Mesenchymal stem cell (in vitro differentiated cells and primary cell): ENCODE data around the gene CLDND2.

Experiments used
- DNase-seq: peaks from one replicate; pipeline ENCODE4 v3.0.0-alpha.2; 2013
- H2AFZ ChIP-seq: one replicate; pipeline ENCODE4 v1.6.1; 2013; ENCODE audit warnings: low read depth, mild to moderate bottlenecking, control low read depth, inconsistent platforms, low read length, moderate library complexity
- H2AK5ac ChIP-seq: 2 replicates; pipeline ENCODE4 v1.6.1; 2013; ENCODE audit warnings: low read length, moderate library complexity, mild to moderate bottlenecking, inconsistent platforms; ENCODE audit not compliant: severe bottlenecking
- H2BK120ac ChIP-seq: one replicate; pipeline ENCODE4 v1.6.1; 2013; ENCODE audit warnings: low read depth, mild to moderate bottlenecking, inconsistent platforms, low read length, moderate library complexity
- H2BK12ac ChIP-seq, 2 experiments: one replicate each; pipeline ENCODE4 v1.6.1; 2013; ENCODE audit warnings: inconsistent platforms in 2 of 2, low read length in 2 of 2, mild to moderate bottlenecking in 2 of 2, moderate library complexity in 2 of 2, control low read depth in 1 of 2
- H2BK15ac ChIP-seq: one replicate; pipeline ENCODE4 v1.6.1; 2013; ENCODE audit warnings: mild to moderate bottlenecking, low read depth, inconsistent platforms; ENCODE audit not compliant: poor library complexity, severe bottlenecking
- H2BK5ac ChIP-seq: 2 replicates; pipeline ENCODE4 v1.6.1; 2013; ENCODE audit warnings: low read depth, mild to moderate bottlenecking, low read length, control low read depth, inconsistent platforms; ENCODE audit not compliant: poor library complexity, severe bottlenecking
- H3K14ac ChIP-seq, 2 experiments: one replicate each; pipeline ENCODE4 v1.6.1; 2013; ENCODE audit warnings: inconsistent platforms in 2 of 2, low read length in 2 of 2, control low read depth in 1 of 2, mild to moderate bottlenecking in 1 of 2, moderate library complexity in 1 of 2
- H3K18ac ChIP-seq, 2 experiments: one replicate each; pipeline ENCODE4 v1.6.1; 2013; ENCODE audit warnings: inconsistent platforms in 2 of 2, low read length in 2 of 2, control low read depth in 1 of 2, low read depth in 1 of 2, mild to moderate bottlenecking in 1 of 2
- H3K23ac ChIP-seq, 2 experiments: one replicate each; pipeline ENCODE4 v1.6.1; 2013; ENCODE audit warnings: inconsistent platforms in 2 of 2, low read length in 2 of 2, mild to moderate bottlenecking in 2 of 2, moderate library complexity in 2 of 2, control low read depth in 1 of 2
- H3K27ac ChIP-seq: 2 replicates; pipeline ENCODE4 v1.5.1; 2013; ENCODE audit warnings: mild to moderate bottlenecking, moderate library complexity, low read length, control low read depth, inconsistent platforms; ENCODE audit not compliant: poor library complexity, severe bottlenecking
- H3K27me3 ChIP-seq, 2 experiments: 2 replicates each; pipeline versions ENCODE4 v1.6.1 to v1.7.0; 2013; ENCODE audit warnings: low read length in 2 of 2, mild to moderate bottlenecking in 2 of 2, moderate library complexity in 2 of 2, control low read depth in 1 of 2, inconsistent platforms in 1 of 2; ENCODE audit not compliant: control insufficient read depth in 1 of 2, insufficient read depth in 1 of 2
- H3K36me3 ChIP-seq, 2 experiments: 2 replicates each; pipeline versions ENCODE4 v1.6.1 to v1.7.0; 2013; ENCODE audit warnings: low read length in 2 of 2, control low read depth in 1 of 2, inconsistent platforms in 1 of 2, low read depth in 1 of 2, mild to moderate bottlenecking in 1 of 2; ENCODE audit not compliant: insufficient read depth in 2 of 2, control insufficient read depth in 1 of 2
- H3K4ac ChIP-seq, 2 experiments: one replicate each; pipeline ENCODE4 v1.6.1; 2013; ENCODE audit warnings: inconsistent platforms in 2 of 2, low read length in 2 of 2, mild to moderate bottlenecking in 2 of 2, moderate library complexity in 2 of 2, control low read depth in 1 of 2, low read depth in 1 of 2
- H3K4me1 ChIP-seq: 2 replicates; pipeline ENCODE4 v1.6.1; 2013; ENCODE audit warnings: low read depth, low read length, control low read depth; ENCODE audit not compliant: control insufficient read depth, insufficient read depth
- H3K4me2 ChIP-seq: 2 replicates; pipeline ENCODE4 v1.6.1; 2013; ENCODE audit warnings: low read length, mild to moderate bottlenecking, inconsistent platforms; ENCODE audit not compliant: poor library complexity, severe bottlenecking
- H3K4me3 ChIP-seq, 2 experiments: 2 replicates each; pipeline versions ENCODE4 v1.5.1 to v1.7.0; 2013; ENCODE audit warnings: low read length in 2 of 2, mild to moderate bottlenecking in 2 of 2, control low read depth in 1 of 2, low read depth in 1 of 2; ENCODE audit not compliant: insufficient read depth in 1 of 2
- H3K79me1 ChIP-seq: replicated peaks from 2 replicates; pipeline ENCODE4 v1.6.1; 2013; ENCODE audit warnings: mild to moderate bottlenecking, control low read depth, low read length, inconsistent platforms; ENCODE audit not compliant: poor library complexity, severe bottlenecking
- H3K9ac ChIP-seq: 2 replicates; pipeline ENCODE4 v1.7.0; 2013; ENCODE audit warnings: mild to moderate bottlenecking, low read length, moderate library complexity
- H3K9me3 ChIP-seq: 2 replicates; pipeline ENCODE4 v1.7.0; 2013; ENCODE audit warnings: mild to moderate bottlenecking, low read length; ENCODE audit not compliant: control insufficient read depth
- H4K8ac ChIP-seq: one replicate; pipeline ENCODE4 v1.6.1; 2013; ENCODE audit warnings: inconsistent platforms, mild to moderate bottlenecking, low read length, moderate library complexity
- H4K91ac ChIP-seq: one replicate; pipeline ENCODE4 v1.6.1; 2013; ENCODE audit warnings: mild to moderate bottlenecking, low read length, inconsistent platforms
- WGBS: methylation state at CpG from one replicate; pipeline ENCODE4 v1.1.7; 2013; ENCODE audit warnings: mixed read lengths; 5-methylcytosine and 5-hydroxymethylcytosine counted together

CLDND2 gene

GRCh38 chr19:51391073-51391611 is 22.3 kb upstream of the CLDND2 start:
- Histone ChIP-seq H2BK15ac (no peak overlapping the region), H4K8ac (no peak overlapping the region), H3K18ac (no peak overlapping the region), H4K91ac (no peak overlapping the region), H3K36me3 (no peaks in the 10 kb centered on the region), H3K9ac (no peak overlapping the region), H3K14ac (no peak overlapping the region), H3K4me1 (peaks cover 8% of the 10 kb centered on the region), H3K79me1 (no peaks in the 10 kb centered on the region), H2BK120ac (no peak overlapping the region), H2AFZ (no peak overlapping the region), H3K27ac (no peak overlapping the region), H2BK5ac (no peak overlapping the region), H3K23ac (no peak overlapping the region), H3K27me3 (no peaks in the 10 kb centered on the region), H3K4me2 (no peak overlapping the region), H2AK5ac (no peak overlapping the region), H3K9me3 (no peaks in the 10 kb centered on the region), H2BK12ac (no peak overlapping the region), H3K4ac (no peak overlapping the region), H3K4me3 (no peak overlapping the region)
- no peak for DNase-seq
- 77% methylated on average over 6 of the region's 8 CpGs for WGBS

GRCh38 chr19:51389143-51389542 is 20.3 kb upstream of the CLDND2 start:
- no peak overlapping the region for H2AFZ ChIP-seq
- H4K91ac ChIP-seq, result no peak overlapping the region
- no peaks in the 10 kb centered on the region for H3K9me3 ChIP-seq
- H3K27ac ChIP-seq, result no peak overlapping the region
- 93% methylated on average over 14 of the region's 14 CpGs for WGBS
- no peak overlapping the region for H3K4me2 ChIP-seq
- no peak overlapping the region for H3K9ac ChIP-seq
- peaks cover 3% of the 10 kb centered on the region for H3K4me1 ChIP-seq
- no peak overlapping the region for H3K14ac ChIP-seq
- H3K18ac ChIP-seq, result no peak overlapping the region
- H2BK5ac ChIP-seq, result no peak overlapping the region
- H3K79me1 ChIP-seq, result no peaks in the 10 kb centered on the region
- H3K23ac ChIP-seq, result no peak overlapping the region
- H2BK12ac ChIP-seq, result no peak overlapping the region
- H3K36me3 ChIP-seq, result no peaks in the 10 kb centered on the region
- H4K8ac ChIP-seq, result no peak overlapping the region
- no peak overlapping the region for H3K4me3 ChIP-seq
- no peak overlapping the region for H2BK15ac ChIP-seq
- H2AK5ac ChIP-seq, result no peak overlapping the region
- DNase-seq, result no peak
- H2BK120ac ChIP-seq, result no peak overlapping the region
- no peak overlapping the region for H3K4ac ChIP-seq
- no peaks in the 10 kb centered on the region for H3K27me3 ChIP-seq

DNA sequence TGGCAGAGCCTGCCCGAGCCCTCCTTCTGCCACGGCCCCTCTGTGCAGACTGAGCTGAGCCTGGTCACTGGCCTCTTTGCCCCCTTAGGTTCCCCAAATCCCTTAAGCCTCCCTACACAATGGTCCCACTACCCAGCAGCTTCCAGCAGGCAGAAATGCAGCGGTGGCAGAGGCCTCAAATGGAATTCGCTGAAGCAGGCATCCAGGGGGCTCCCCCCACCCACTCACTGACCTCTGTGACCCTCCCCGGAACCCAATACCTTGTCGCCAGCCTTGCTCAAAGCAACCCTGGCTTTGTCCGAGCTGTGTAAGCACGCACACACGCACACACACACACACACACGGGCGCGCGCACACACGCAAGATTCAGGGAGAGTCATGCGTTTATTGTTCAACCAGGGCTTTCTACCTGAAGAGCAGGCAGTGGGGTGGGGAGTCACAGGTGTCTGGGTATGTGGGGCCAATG is 19.2 kb upstream of the CLDND2 start, which contains the start of gene LIM2:
LIM2 (minus strand) TSS at position 51 of the 466 bp plus-strand sequence. CDS start 531 bp downstream, outside the sequence.
- no peak within 1 kb of the TSS for H4K8ac ChIP-seq

GRCh38 chr19:51386882-51387520 is 18.2 kb upstream of the CLDND2 start:
- no peaks in the 10 kb centered on the region for H3K79me1 ChIP-seq
- H3K27ac ChIP-seq, result no peak overlapping the region
- no peak overlapping the region for H2BK12ac ChIP-seq
- no peak overlapping the region for H4K91ac ChIP-seq
- H3K9me3 ChIP-seq, result no peaks in the 10 kb centered on the region
- no peak overlapping the region for H2BK5ac ChIP-seq
- H3K27me3 ChIP-seq, result no peaks in the 10 kb centered on the region
- H3K4me1 ChIP-seq, result no peaks in the 10 kb centered on the region
- no peak overlapping the region for H3K4ac ChIP-seq
- no peak overlapping the region for H3K9ac ChIP-seq
- H3K14ac ChIP-seq, result no peak overlapping the region
- no peak overlapping the region for H3K4me2 ChIP-seq
- 90% methylated on average over 14 of the region's 14 CpGs for WGBS
- no peak overlapping the region for H2BK120ac ChIP-seq
- no peak for DNase-seq
- no peak overlapping the region for H2BK15ac ChIP-seq
- H3K18ac ChIP-seq, result no peak overlapping the region
- H2AFZ ChIP-seq, result no peak overlapping the region
- H4K8ac ChIP-seq, result no peak overlapping the region
- no peak overlapping the region for H3K23ac ChIP-seq
- no peak overlapping the region for H3K4me3 ChIP-seq
- no peaks in the 10 kb centered on the region for H3K36me3 ChIP-seq
- no peak overlapping the region for H2AK5ac ChIP-seq

More for the DNA sequence above, 19.2 kb upstream of the CLDND2 start, which contains the start of gene LIM2:
- Histone ChIP-seq H2AFZ (no peak within 1 kb of the TSS), H3K14ac (no peak within 1 kb of the TSS), H3K18ac (no peak within 1 kb of the TSS), H2BK5ac (no peak within 1 kb of the TSS), H4K91ac (no peak within 1 kb of the TSS), H3K27ac (no peak within 1 kb of the TSS), H3K36me3 (no peaks in the 10 kb centered on the region), H2BK12ac (no peak within 1 kb of the TSS), H2BK120ac (no peak within 1 kb of the TSS), H3K4ac (no peak within 1 kb of the TSS), H3K27me3 (no peaks in the 10 kb centered on the region), H3K4me2 (no peak within 1 kb of the TSS), H3K9me3 (no peaks in the 10 kb centered on the region), H3K4me3 (no peak within 1 kb of the TSS), H3K9ac (no peak within 1 kb of the TSS), H2AK5ac (no peak within 1 kb of the TSS), H3K23ac (no peak within 1 kb of the TSS), H3K4me1 (no peaks in the 10 kb centered on the region), H3K79me1 (no peaks in the 10 kb centered on the region), H2BK15ac (no peak within 1 kb of the TSS)
- no peak for DNase-seq
- WGBS, result 88% methylated on average over 15 of the region's 15 CpGs
